EH (cell line): ENCODE data around the gene NRXN3.
A peak's percentile ranks its signal among the peaks of the same experiment; 100 is the strongest.

ENCODE experiments used
- DNase-seq: peaks from one replicate; pipeline ENCODE4 v3.0.0-alpha.2; 2015; ENCODE audit warnings: low read depth

NRXN3 gene

DNA sequence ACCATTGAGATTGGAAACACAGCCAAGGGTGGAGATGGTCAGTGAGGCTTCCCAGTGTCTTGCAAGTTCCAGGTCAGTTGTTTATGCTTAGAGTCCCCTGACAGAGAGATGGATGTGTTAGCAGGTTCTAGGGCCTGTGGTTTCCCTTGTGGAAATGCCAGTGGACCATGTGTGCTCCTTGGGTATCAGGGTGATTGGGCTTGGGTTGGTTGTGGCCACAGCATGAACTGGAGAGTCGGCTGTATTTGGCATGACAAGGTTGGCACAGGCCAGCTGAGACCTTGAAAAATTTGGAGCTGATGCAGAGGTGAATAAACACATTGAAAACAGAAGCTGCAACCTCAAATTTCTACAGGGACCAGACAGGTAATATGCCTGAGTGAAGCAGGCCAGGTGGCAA lies 1373.2 kb downstream of the NRXN3 start:
- no peak for DNase-seq

DNA sequence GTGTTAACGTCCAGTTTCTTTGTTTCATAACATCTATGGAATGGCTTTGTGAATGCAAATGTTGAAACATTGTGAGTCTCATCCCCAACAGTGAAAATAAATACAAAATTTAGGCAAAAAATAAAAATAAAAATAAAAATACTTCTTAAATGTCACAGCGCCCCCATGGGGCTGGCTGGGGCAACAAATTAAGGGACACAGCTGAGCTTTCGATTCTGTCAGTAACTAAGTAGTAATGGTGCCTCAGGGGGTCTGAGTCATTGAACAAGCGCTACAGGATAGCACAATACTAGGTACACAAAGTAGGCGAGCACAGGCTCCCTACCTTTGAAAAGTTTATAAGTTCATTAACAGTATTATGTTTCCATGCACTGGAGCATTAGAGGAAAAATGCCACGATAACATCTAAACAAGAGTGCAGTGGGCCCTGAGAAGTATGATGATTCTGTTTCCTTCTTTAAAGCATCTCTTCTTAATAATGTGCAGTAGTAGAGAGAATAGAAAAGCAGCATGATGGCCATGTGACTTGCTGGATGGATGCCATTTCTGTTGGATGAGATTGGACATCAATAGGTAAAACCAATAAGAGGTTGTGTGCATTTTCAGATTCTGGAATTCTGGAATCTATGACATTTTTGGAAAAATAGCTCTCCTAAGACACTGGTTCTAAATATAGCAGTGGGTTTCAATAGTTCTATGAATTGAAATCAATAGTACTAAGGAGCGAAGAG lies 1374.0 kb downstream of the NRXN3 start:
- DNase-seq: peak; percentile 65

DNA sequence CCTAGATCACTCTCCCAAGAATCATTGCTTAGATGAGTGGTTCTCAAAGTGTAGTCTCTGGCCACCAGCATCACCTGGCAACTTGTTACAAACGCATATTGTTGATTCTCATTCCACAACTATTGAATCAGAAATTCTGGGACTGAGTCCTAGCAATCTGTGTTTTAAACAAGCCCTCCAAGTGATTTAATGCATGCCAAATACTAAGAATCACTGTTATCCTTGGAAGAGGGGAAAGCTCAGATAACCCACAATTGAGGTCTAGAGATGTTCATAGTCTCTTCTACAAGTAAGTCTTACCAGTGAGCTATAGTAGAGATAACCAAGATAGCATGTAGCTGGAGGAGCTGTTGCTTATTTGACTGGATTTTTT lies 1374.5 kb downstream of the NRXN3 start:
- DNase-seq: peak; percentile 92

DNA sequence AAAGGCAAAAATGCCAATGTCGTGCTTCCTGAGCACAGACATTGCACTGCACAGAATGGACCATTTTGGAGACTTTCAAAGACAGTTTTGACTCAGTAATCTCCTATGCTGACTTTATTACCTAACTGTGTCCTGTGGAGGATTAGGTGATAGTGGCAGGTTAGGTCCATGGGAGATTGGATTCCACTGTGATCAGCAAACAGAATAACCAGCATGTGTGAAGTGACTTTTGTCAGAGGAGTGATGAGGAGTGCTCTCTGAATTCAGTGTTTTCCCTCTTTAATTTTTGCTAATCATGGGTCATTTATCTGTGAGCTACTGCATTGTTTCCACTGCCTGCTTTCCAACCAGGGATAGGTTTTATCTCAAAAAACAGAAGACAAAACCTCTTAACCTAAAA lies 1378.7 kb downstream of the NRXN3 start:
- no peak for DNase-seq

DNA sequence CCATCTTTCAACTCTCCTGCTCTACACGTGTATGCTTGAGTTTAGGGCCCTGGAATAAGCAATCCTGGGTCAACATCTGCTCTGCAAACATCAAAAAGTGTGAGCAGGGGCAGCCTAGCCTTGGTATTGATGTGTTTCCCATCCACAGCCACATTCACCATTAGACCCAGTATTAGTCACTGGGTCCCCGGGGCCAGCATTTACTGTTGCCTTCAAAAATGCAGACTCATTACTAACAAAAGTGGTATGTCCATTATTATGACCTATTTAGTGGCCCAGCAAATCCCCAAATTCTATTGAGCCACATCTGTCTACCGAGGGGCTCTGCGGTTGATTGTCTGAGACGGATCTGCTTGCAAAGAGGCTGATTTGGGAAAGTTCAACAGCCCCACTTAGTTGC lies 1379.3 kb downstream of the NRXN3 start:
- DNase-seq: peak; percentile 80

DNA sequence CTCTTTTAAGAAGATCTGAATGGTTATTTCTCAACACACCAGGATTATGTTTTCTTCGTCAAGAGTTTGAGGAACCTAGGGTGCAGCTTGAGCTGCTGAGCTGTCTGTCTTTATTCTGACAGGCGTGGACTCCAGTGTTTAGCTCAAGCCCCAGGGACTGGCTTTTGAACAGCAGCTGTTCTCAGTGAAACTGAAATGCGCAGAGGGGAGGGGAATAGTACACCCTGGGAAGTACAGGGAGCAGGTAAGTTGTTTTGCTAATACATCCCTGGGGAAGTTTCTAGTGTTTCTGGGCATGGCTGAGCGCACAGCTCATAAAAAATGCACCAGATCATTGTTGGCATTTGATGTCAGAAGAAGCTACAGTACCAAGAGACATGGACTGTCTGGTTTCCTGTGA lies 1381.3 kb downstream of the NRXN3 start:
- no peak for DNase-seq

DNA sequence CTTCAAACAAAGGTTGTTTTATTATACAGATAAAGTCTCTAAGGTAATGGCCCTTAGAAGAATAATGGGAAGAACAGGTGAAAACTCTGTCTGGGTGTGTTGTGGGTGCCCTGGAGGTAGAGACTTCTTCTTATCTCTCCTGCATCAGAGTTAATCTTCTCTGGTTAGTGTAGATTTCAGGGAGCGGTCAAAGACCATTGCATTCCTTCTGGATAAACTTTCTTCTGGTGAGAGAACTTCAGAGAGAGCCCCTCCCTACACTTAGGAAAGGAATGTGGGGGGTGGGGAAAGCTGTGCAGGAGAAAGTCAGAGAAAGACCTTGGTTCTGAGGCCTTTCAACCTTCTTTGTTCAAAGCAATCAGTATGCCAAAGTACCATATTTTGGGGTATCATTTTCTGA lies 1382.6 kb downstream of the NRXN3 start:
- peak; percentile 59 for DNase-seq

DNA sequence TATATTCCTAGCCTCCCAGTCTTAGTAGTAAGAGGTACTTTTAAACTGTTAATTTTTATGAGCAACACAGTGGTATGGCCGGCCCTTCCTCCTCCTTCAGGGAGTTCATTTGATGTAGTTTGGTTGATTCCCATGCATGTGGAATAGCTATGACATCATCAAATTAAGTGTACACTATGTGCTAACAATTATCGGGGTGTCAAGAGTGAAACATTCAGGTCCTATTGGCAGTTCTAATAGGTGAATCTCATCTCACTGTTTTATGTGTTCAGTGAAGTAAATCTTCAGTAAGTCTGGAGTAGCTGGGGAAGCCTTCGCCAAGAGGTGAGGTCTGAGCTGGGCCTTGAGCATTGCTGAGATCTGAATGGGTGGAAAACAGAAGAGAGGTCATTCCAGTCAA lies 1384.6 kb downstream of the NRXN3 start:
- DNase-seq: no peak

DNA sequence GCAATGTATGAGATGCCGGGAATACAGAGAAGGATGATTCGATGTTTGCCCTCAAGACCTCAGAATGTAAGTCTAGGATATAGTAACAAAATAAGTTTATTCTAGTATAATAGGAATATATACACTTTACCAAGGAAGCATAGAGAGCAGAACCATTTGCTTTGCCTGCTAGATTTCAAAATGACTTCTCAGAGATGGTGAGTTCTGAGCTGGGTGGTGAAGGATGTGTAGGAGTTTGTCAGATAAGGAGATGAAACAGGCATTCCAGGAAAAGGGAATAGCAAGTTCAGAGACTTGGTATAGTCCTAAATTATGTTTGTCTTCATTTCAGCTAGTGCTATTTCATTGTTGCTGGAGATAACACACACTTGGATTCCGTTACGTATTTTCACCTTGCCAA lies 1385.3 kb downstream of the NRXN3 start:
- no peak for DNase-seq

DNA sequence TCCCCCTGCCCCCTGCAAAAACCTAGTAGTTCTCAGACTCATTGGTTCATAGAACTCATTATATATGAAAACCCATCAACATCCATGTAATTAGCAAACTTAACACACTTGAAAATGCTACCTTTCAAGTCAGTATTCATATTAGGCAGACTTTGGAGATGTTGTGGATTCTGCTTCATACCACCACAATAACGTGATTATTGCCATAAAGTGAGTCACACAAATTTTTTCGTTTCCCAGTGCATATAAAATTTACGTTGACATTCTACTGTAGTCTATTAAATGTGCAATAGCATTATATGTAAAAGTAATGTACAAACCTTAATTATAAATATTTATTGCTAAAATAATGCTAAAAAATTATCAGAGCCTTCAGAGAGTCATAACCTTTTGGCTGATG lies 1387.1 kb downstream of the NRXN3 start:
- peak; percentile 54 for DNase-seq

DNA sequence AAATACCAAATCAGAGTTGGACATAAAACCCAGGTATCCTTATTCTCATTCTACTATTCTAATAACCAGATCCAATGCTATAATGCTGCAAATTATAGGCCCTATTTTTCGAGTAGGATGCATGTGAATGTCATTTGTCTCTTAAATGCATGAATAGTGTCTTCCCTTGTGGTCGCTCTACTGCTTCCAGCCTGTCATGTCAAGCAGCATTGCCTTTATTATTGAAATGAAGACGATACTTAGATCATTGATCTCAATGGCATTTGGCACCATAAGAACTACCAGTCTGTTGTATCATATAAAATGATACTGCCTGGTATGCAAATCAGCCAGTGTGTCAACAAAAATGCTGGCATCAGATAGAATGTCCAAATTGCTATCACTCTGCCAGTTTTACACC lies 1392.0 kb downstream of the NRXN3 start:
- no peak for DNase-seq

DNA sequence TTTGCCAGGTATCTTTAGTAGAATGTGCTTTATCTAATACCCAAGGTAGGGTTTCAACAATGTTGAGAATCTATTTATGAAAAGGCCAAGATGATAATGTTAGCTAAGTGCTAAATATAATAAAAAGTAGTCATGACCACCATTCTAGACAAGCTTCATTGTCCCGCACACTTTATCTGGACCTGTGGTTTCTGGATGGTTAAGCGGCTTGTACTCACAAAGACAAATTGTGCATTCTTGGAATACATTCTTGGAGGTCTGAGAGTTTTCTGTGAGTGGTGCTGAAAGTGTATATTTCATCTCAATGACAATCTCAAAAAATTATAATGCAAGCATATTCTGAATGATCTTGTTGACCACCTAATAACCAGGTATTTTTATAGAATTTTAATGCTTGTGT lies 1394.2 kb downstream of the NRXN3 start:
- peak; percentile 12 for DNase-seq

DNA sequence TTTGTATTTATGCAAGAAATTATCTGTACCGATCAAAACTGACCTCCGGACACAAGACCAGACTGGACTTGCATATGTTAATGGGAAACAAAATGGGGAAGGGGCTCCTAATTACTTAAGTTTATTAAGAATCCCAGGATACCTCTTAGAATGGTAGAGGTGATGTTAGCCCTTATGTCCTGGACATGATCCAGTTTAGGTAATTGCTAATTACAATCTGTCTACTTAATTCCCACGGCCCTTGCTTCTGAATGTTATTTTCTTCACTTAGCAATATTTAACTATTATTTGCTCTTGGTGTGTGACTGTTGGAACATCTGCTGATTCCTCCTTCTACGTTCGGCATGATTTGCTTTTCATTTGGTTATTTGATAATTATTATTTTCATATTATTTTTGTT lies 1397.1 kb downstream of the NRXN3 start:
- no peak for DNase-seq

DNA sequence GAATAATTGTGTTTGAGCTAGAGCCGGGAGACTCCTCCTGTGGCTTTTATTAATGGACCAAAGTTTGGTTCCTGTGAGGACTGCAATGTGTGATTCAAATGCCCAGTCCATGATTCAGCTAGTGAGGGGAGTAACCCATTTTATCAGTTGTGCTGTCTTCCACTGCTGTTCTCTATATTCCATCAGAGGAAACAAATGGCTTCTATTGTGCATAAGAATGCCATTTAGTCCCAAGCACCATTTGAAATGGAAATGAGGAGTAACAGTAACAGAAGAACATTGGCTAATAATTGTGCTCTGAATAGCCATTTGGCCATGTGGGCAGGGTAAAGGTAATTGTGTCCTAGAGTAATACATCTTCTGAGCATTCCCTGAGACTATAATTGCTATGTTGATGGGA lies 1398.4 kb downstream of the NRXN3 start:
- peak; percentile 32 for DNase-seq

DNA sequence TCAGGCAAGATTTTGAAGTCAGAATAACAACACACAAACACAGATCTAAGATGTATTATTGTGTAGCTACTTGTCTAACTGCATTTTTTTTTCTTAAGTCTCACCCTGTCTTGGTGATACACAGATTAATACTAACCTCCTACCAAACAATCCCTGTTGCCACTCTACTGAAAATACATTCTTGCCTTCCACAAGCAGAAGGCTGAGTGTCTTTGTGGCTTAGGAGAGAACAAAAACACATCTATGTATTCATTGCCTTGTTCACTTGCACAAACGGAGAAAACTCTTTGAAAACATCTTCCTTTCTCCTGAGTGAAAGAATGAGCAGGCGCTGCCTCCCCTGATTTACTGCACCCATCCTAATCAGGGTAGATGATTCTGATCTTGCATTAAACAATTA lies 1398.9 kb downstream of the NRXN3 start:
- DNase-seq: no peak

DNA sequence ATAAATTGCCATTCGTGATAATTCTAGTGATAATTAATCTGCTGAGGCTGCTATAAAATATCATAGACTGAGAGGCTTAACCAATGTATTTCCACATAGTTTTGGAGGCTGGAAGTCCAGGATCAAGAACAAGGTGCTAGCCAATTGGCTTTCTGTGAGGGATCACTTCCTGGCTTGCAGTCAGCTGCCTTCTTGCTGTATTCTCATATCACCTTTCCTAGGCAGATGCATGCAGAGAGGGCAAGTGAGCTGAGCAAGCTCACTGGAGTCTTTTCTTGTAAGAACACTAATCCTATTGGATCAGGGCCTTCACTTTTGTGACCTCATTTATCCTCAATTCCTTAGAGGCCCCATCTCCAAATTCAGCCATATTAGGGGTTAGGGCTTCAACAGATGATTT lies 1400.5 kb downstream of the NRXN3 start:
- DNase-seq: no peak

DNA sequence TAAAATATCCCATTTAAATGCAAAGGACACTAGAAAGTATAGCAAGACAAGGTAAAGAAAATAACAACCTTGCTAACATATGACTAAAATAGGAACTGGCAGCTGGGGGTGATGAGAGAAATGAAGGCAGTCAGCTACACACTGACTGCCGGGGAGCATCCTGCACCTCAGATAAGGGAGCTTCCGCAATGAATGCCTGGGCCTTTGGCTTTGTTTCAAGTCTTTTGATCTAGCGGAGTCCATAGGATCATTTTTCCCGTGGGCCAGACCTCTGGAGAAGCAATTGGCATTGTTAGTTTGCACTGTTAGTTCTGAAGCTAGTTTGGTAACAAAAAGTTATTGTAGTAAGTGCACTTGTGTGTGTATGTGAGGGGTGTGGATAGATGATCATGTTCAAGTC lies 1401.2 kb downstream of the NRXN3 start:
- DNase-seq: no peak

DNA sequence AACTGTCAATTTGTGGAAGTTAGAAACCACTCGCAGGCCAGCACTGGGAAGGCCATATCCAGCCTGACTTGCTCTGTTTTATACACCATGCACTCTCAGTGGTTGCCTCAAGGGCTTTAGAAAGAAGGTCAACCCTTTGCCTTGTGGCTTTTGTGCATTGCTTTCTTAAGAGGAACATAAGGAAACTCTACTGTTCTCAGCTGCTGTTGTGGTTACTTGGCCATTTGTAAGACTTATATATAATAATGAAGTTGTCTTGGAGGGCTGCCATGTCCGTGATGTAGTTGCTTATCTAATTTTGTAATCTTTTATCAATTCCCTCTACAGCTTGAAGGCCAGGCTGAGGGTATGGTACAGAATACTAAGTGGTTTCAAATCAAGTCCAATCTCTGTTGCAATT lies 1403.3 kb downstream of the NRXN3 start:
- peak; percentile 80 for DNase-seq

DNA sequence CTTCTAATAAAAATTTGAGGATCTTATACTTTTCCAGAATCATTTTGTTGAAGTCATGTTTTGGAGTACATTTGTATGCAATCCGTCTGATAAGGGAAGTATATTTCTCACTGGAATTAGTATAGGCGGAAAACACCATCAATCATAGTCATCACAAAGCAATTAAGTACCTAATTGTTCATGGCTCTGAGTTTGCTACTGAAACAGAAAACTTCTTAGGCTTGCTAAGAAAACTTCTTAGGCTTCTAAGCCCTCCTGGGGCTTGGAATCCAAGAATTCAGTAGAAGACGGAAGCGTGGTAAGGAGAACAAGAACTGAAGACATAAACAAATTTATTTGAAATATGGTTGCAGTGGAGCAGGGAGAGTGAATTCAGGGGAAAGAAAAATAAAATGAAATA lies 1404.9 kb downstream of the NRXN3 start:
- no peak for DNase-seq

DNA sequence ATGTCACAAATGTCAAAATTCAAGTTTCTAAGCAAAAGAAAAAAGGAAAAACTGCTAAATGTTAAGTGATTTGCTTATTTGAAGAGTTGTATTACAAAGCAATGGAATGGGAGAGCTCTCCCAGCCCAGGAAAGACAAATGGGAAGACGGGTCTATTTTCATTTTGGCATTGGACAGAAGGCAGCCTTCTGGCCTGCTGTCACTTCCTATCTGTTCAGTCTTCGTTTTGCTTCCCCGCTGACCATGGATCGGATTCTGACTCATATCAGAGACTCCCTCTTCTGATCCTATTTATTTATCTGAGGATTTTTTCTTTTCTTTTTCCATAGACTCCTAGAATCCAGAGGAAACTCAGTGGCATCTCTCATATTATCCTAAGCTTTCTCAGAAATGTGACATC lies 1406.3 kb downstream of the NRXN3 start:
- DNase-seq: peak; percentile 29

DNA sequence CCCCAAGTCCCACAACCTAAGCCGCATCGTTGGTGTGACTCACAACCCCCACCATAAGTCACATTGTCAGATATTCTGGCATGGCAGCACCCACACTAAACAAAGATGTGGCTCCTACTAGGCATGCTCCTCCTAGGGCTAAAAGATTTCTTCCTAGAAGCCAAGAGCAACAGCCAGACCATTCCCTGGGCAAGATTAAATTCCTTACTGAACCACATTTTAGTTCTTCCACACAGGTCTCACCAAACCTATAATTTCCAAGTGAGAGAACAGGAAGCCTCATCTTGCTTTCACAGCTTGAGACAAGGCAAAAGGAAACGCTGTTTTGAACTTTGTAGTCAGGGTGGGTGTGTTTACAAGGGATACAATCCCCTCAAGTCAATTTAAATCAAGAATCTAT lies 1408.3 kb downstream of the NRXN3 start:
- peak; percentile 58 for DNase-seq

DNA sequence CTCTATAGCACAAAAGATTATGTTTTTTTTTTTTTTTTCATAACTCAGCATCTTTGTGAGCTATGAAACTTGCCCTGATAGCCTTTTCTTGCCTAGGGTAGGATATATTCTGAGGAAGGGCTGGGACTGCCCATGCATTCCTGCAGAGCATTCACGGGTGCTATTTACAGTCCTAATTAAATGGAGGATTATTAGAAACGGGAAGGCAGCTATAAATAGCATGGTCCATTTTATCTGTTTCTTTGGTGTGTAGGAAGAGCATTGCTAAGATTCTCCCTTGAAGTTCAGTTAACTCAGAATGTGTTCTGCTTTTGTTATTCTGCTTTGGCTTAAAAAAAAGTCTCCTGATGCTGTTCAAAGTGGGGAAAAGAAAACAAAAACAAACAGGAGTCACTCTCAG lies 1410.2 kb downstream of the NRXN3 start:
- DNase-seq: peak; percentile 70

DNA sequence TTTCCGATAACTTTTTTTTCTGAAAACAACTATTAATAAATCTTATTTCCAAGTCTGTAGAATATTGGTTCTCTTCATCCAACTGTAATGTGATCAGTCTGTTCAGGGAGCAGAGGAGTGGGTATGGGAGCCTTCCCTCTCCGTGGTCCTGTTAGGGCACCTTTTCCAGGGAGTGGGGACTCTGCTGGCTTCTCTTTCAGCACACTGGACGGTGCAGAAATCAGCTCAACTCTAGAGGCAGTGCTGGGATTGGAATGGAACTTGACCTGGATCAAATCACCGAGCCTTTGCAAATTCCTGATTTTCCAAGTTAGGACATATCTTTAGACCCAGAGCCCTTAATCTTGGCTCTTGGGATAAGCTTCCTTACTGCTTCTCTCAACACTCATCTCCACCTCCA lies 1410.7 kb downstream of the NRXN3 start:
- peak; percentile 25 for DNase-seq

DNA sequence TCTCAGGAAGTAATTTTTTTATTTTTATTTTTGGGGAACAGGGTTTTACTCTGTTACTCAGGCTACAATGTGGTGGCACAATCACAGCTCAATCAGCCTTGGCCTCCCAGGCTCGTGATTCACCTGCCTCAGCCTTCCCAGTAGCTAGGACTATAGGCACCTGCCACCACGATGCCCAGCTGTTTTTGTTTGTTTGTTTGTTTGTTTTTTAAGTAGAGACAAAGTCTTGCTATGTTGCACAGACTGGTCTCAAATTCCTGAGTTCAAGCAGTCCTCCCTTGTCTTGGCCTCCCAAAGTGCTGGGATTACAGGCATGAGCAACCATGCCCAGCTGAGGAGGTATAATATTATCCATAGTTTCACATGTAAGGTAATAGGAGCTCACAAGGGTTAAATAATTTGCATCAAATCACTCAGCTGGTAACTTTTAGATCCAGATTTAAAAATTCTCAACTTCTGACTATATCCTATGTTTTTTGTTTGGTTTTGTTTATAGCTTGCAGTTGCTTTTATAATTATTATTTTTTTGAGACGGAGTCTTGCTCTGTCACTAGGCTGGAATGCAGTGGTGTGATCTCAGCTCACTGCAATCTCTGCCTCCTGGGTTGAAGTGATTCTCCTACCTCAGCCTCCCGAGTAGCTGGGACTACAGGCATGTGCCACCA lies 1411.9 kb downstream of the NRXN3 start:
- peak; percentile 83 for DNase-seq
